K562 (cell line): ENCODE measurements around the gene RNF141. TPM values are rescaled to one million over a fixed set of nuclear protein-coding genes. Genes with fewer than 3 reads are reported as not detected.

Experiments
- ATF1 ChIP-seq, 2 experiments: fragments of 450-650 bp in 1 of 2; IDR thresholded peaks; 2 replicates each; pipeline ENCODE4 v1.6.1; 2016; ENCODE audit warnings: missing compliant biosample characterization in 1 of 2, missing genetic modification characterization in 1 of 2
- ATF3 ChIP-seq, 2 experiments: fragments of 450-650 bp in 1 of 2; sonication (generic) in 1 of 2; formaldehyde crosslinking in 1 of 2; IDR thresholded peaks in 1 of 2; conservative IDR thresholded peaks in 1 of 2; 2 replicates each; pipeline versions ENCODE4 v1.6.1 to v1.8.1; 2016 to 2023; ENCODE audit warnings: mild to moderate bottlenecking in 2 of 2, moderate library complexity in 2 of 2, inconsistent platforms in 1 of 2, missing genetic modification reagents in 1 of 2
- ATF7 ChIP-seq: fragments of 450-650 bp; IDR thresholded peaks from 2 replicates; pipeline ENCODE4 v1.7.1; 2014; ENCODE audit warnings: mild to moderate bottlenecking, moderate library complexity
- C11orf30 ChIP-seq: fragments of 450-650 bp; IDR thresholded peaks from 2 replicates; pipeline ENCODE4 v1.6.1; 2016; ENCODE audit warnings: low read depth, mild to moderate bottlenecking
- CBFA2T2 ChIP-seq: fragments of 450-650 bp; conservative IDR thresholded peaks from 2 replicates; pipeline ENCODE4 v1.6.1; 2017; ENCODE audit warnings: mild to moderate bottlenecking
- CTBP1 ChIP-seq: fragments of 450-650 bp; IDR thresholded peaks from 2 replicates; pipeline ENCODE4 v1.6.1; 2016; ENCODE audit warnings: borderline replicate concordance
- DMBX1 ChIP-seq: fragments of 250-450 bp; sonication (Bioruptor Pico); IDR thresholded peaks from 2 replicates; pipeline ENCODE4 v1.8.0; 2022; ENCODE audit warnings: inconsistent platforms, mild to moderate bottlenecking, moderate library complexity, borderline replicate concordance
- EHMT2 ChIP-seq: fragments of 450-650 bp; IDR thresholded peaks from 2 replicates; pipeline ENCODE4 v1.6.1; 2018; ENCODE audit warnings: antibody characterized with exemption
- HDAC2 ChIP-seq: fragments of 450-650 bp; IDR thresholded peaks from 2 replicates; pipeline ENCODE4 v1.6.1; 2016; ENCODE audit warnings: mild to moderate bottlenecking
- HNRNPL ChIP-seq: fragments of 200-400 bp; formaldehyde crosslinking; IDR thresholded peaks from 2 replicates; pipeline ENCODE4 v1.6.1; 2017; ENCODE audit warnings: low read depth, mild to moderate bottlenecking, low read length
- JUND ChIP-seq, 2 experiments: IDR thresholded peaks; 2 replicates in 1 of 2; 3 replicates in 1 of 2; pipeline ENCODE4 v1.6.1; 2011; ENCODE audit warnings: borderline replicate concordance in 2 of 2, low read depth in 2 of 2, low read length in 2 of 2, improper control_type of control experiment in 1 of 2, missing biosample characterization in 1 of 2, missing genetic modification characterization in 1 of 2, missing genetic modification reagents in 1 of 2
- L3MBTL2 ChIP-seq: fragments of 450-650 bp; IDR thresholded peaks from 2 replicates; pipeline ENCODE4 v1.6.1; 2016; ENCODE audit warnings: mild to moderate bottlenecking, moderate library complexity
- MLX ChIP-seq, 2 experiments: fragments of 450-650 bp in 1 of 2; sonication (generic) in 1 of 2; formaldehyde crosslinking; conservative IDR thresholded peaks; 2 replicates each; pipeline versions ENCODE4 v1.4.0 to v1.8.1; 2020 to 2022; ENCODE audit warnings: mild to moderate bottlenecking in 1 of 2, missing genetic modification reagents in 1 of 2
- MTA2 ChIP-seq: fragments of 450-650 bp; IDR thresholded peaks from 2 replicates; pipeline ENCODE4 v1.6.1; 2016; ENCODE audit warnings: low read depth
- NONO ChIP-seq, 2 experiments: fragments of 200-400 bp in 1 of 2; fragments of 450-650 bp in 1 of 2; formaldehyde crosslinking in 1 of 2; IDR thresholded peaks; 2 replicates each; pipeline ENCODE4 v1.6.1; 2017; ENCODE audit warnings: low read depth in 2 of 2, mild to moderate bottlenecking in 2 of 2, moderate library complexity in 2 of 2, low read length in 1 of 2
- NR2C1 ChIP-seq, 2 experiments: fragments of 450-650 bp; IDR thresholded peaks; 2 replicates each; pipeline ENCODE4 v1.6.1; 2017; ENCODE audit warnings: mild to moderate bottlenecking in 2 of 2, antibody characterized with exemption in 1 of 2, inconsistent platforms in 1 of 2, missing compliant biosample characterization in 1 of 2, missing genetic modification characterization in 1 of 2
- NR2C2 ChIP-seq, 2 experiments: fragments of 200-800 bp in 1 of 2; sonication (Bioruptor generic) in 1 of 2; sonication (generic) in 1 of 2; formaldehyde crosslinking in 1 of 2; IDR thresholded peaks; 2 replicates each; pipeline versions ENCODE4 v1.6.1 to v1.8.0; 2016 to 2022; ENCODE audit warnings: mild to moderate bottlenecking in 1 of 2, missing compliant biosample characterization in 1 of 2, missing genetic modification characterization in 1 of 2, missing genetic modification reagents in 1 of 2
- RNF2 ChIP-seq: sonication (generic); IDR thresholded peaks from 2 replicates; pipeline ENCODE4 v1.6.1; 2016
- SIRT6 ChIP-seq: IDR thresholded peaks from one replicate; pipeline ENCODE4 v1.6.1; 2012; ENCODE audit warnings: low read depth, mild to moderate bottlenecking, control low read depth, inconsistent platforms, low read length, moderate library complexity
- SMARCC2 ChIP-seq: fragments of 450-650 bp; IDR thresholded peaks from 2 replicates; pipeline ENCODE4 v1.6.1; 2017; ENCODE audit warnings: antibody characterized with exemption, moderate library complexity, mild to moderate bottlenecking, low read depth
- STAT5A ChIP-seq: IDR thresholded peaks from 2 replicates; pipeline ENCODE4 v1.6.1; 2012; ENCODE audit warnings: low read length, inconsistent platforms, borderline replicate concordance
- TAF9B ChIP-seq: fragments of 450-650 bp; IDR thresholded peaks from 2 replicates; pipeline ENCODE4 v1.6.1; 2018; ENCODE audit warnings: mild to moderate bottlenecking; ENCODE audit not compliant: partially characterized antibody
- U2AF1 ChIP-seq: fragments of 200-400 bp; formaldehyde crosslinking; optimal IDR thresholded peaks from 2 replicates; pipeline ENCODE3; 2017; ENCODE audit warnings: mild to moderate bottlenecking, low read depth, low read length, moderate library complexity
- ZFP91 ChIP-seq: sonication (generic); formaldehyde crosslinking; IDR thresholded peaks from 2 replicates; pipeline ENCODE4 v1.8.0; 2022; ENCODE audit warnings: mild to moderate bottlenecking, missing genetic modification reagents
- ZNF707 ChIP-seq: fragments of 250-450 bp; sonication (Bioruptor Pico); conservative IDR thresholded peaks from 2 replicates; pipeline ENCODE4 v1.8.0; 2022; ENCODE audit warnings: inconsistent platforms, mild to moderate bottlenecking, moderate library complexity
- ZSCAN29 ChIP-seq: fragments of 450-650 bp; IDR thresholded peaks from 2 replicates; pipeline ENCODE4 v1.6.1; 2017
- polyA plus RNA-seq, 8 experiments: library from polyadenylated mRNA; depleted of rRNA in 4 of 8; stranded (reverse) in 5 of 8; unstranded in 3 of 8; fragments of >200 nt; fragmentation: Nextera tagmentation in 2 of 8; fragmentation: Illumina TruSeq in 1 of 8; extraction: Ambion mirVana in 2 of 8; extraction: Trizol in 1 of 8; gene quantifications; 2 replicates each; pipeline versions ENCODE4 v1.2.1 to v1.2.3, GENCODE V29; 2011 to 2014; ENCODE audit warnings: inconsistent platforms in 1 of 8, missing spikeins in 1 of 8
- total RNA-seq, 7 experiments: library from RNA; depleted of rRNA in 6 of 7; stranded (reverse); fragments of >200 nt in 6 of 7; fragmentation: Illumina TruSeq in 2 of 7; extraction: Trizol in 2 of 7; gene quantifications; 2 replicates each; pipeline versions ENCODE4 v1.2.1 to v1.2.3, GENCODE V29; 2011 to 2021; ENCODE audit warnings: low replicate concordance in 1 of 7

The RNF141 gene
- total and polyA plus RNA-seq, 9 of the 15 experiments (the other 6 are each of a cell fraction or from before 2014, with no cell fraction given) = 9.7 to 51.9 (median 18.9) TPM

GRCh38 chr11:10588904-10589303 lies 47.9 kb upstream of the RNF141 start (continued):
- TF ChIP-seq ATF3 (IDR thresholded peaks at IDR 0.05) (peak; percentile 47; the same call in 1 of the 2 replicates), ATF3 (CRISPR knock-in tag; conservative IDR thresholded peaks at IDR 0.05) (no peak), SIRT6 (no peak), DMBX1 (CRISPR knock-in tag) (no peak), L3MBTL2 (0 out of 2 replicates have a peak, but pooled peaks have one; percentile 18), EHMT2 (peak; percentile 49; the same call in 1 of the 2 replicates), NR2C2 (CRISPR knock-in tag; IDR thresholded peaks at IDR 0.05) (no peak), NR2C2 (tag; IDR thresholded peaks at IDR 0.05) (peak; percentile 67; the same call in 1 of the 2 replicates), MTA2 (peak; percentile 56; the same call in 1 of the 2 replicates), NONO (IDR thresholded peaks at IDR 0.05; ENCODE audit: low read depth in 2 of 2, low read length in 1 of 2) (no peak), ATF7 (peak; percentile 37; the same call in 1 of the 2 replicates), MLX (CRISPR knock-in tag; conservative IDR thresholded peaks at IDR 0.05) (no peak), SMARCC2 (no peak), HNRNPL (no peak), HDAC2 (peak; percentile 76), C11orf30 (peak; percentile 80), TAF9B (peak; percentile 46), CTBP1 (peak; percentile 58; the same call in 1 of the 2 replicates), RNF2 (0 out of 2 replicates have a peak, but pooled peaks have one; percentile 26), ZFP91 (CRISPR knock-in tag) (no peak), JUND (IDR thresholded peaks at IDR 0.05; ENCODE audit: borderline replicate concordance, low read depth, low read length) (peak; percentile 63; the same call in 1 of the 2 replicates), JUND (tag; IDR thresholded peaks at IDR 0.05; ENCODE audit: borderline replicate concordance, low read depth, low read length) (peak; percentile 69; the same call in 1 of the 3 replicates), ZNF707 (CRISPR knock-in tag) (no peak), STAT5A (peak; percentile 78), ZSCAN29 (no peak), ATF1 (CRISPR knock-in tag; IDR thresholded peaks at IDR 0.05) (no peak), ATF1 (tag; IDR thresholded peaks at IDR 0.05) (0 out of 2 replicates have a peak, but pooled peaks have one; percentile 19), CBFA2T2 (peak; percentile 60), NR2C1 (IDR thresholded peaks at IDR 0.05) (no peak), NR2C1 (tag; IDR thresholded peaks at IDR 0.05) (0 out of 2 replicates have a peak, but pooled peaks have one; percentile 32), U2AF1 (no peak)
